ENCODE measurements around the gene BHMT.

BHMT gene

GRCh38 chr5:79075646-79076426 lies 35.8 kb upstream of the BHMT start:
- CTCF ChIA-PET, result no interaction called here

GRCh38 chr5:79076819-79077218 lies 34.8 kb upstream of the BHMT start:
- TF ChIP-seq L3MBTL2 (conservative IDR thresholded peaks at IDR 0.05) (no peak), ZNF384 (IDR thresholded peaks at IDR 0.05) (no peak), CTBP1 (IDR thresholded peaks at IDR 0.05; ENCODE audit: borderline replicate concordance) (no peak), SUZ12 (IDR thresholded peaks at IDR 0.05) (no peak), FOXA1 (IDR thresholded peaks at IDR 0.05) (no peak), FOXM1 (IDR thresholded peaks at IDR 0.05; ENCODE audit: borderline replicate concordance) (no peak)
- DNase-seq (ENCODE audit: extremely low spot score), result no peak
- POLR2A ChIA-PET, result no interaction called here
- CTCF ChIA-PET, result interaction anchor here (1.8 kb wide), 1 partner anchor 52 kb away, joined by 4 read pairs; no protein-coding TSS in a partner anchor

More at GRCh38 chr5:79075646-79076426, 35.8 kb upstream of the BHMT start:
- DNase-seq (ENCODE audit: extremely low spot score), result no peak
- TF ChIP-seq ARNT (IDR thresholded peaks at IDR 0.05) (no peak), BHLHE40 (IDR thresholded peaks at IDR 0.05; ENCODE audit: borderline replicate concordance) (no peak), TARDBP (IDR thresholded peaks at IDR 0.05) (no peak), FOXM1 (IDR thresholded peaks at IDR 0.05; ENCODE audit: borderline replicate concordance) (no peak), SP1 (IDR thresholded peaks at IDR 0.05) (no peak), HDGF (IDR thresholded peaks at IDR 0.05; ENCODE audit: borderline replicate concordance) (no peak), SUZ12 (IDR thresholded peaks at IDR 0.05) (no peak), FOXK2 (IDR thresholded peaks at IDR 0.05) (no peak), FOXA1 (IDR thresholded peaks at IDR 0.05) (no peak), NFRKB (IDR thresholded peaks at IDR 0.05) (no peak), ZNF384 (IDR thresholded peaks at IDR 0.05) (no peak), LEF1 (IDR thresholded peaks at IDR 0.05; ENCODE audit: borderline replicate concordance) (no peak), ELF4 (IDR thresholded peaks at IDR 0.05) (no peak), PKNOX1 (IDR thresholded peaks at IDR 0.05) (no peak)
- POLR2A ChIA-PET, result no interaction called here

GRCh38 chr5:79077680-79078365 lies 33.8 kb upstream of the BHMT start:
- POLR2A ChIA-PET, result no interaction called here
- TF ChIP-seq BHLHE40 (IDR thresholded peaks at IDR 0.05; ENCODE audit: borderline replicate concordance) (no peak), FOXM1 (IDR thresholded peaks at IDR 0.05; ENCODE audit: borderline replicate concordance) (no peak), NFRKB (IDR thresholded peaks at IDR 0.05) (no peak), SUZ12 (IDR thresholded peaks at IDR 0.05) (no peak), PKNOX1 (IDR thresholded peaks at IDR 0.05) (peak; percentile 22; the same call in 1 of the 2 replicates)
- no peak for DNase-seq (ENCODE audit: extremely low spot score)
- CTCF ChIA-PET, result interaction anchor here (1.8 kb wide), 1 partner anchor 53 kb away, joined by 4 read pairs; no protein-coding TSS in a partner anchor

- TF ChIP-seq FOXA1 (IDR thresholded peaks at IDR 0.05) (no peak), FOXM1 (IDR thresholded peaks at IDR 0.05; ENCODE audit: borderline replicate concordance) (no peak), TARDBP (IDR thresholded peaks at IDR 0.05) (no peak), BHLHE40 (IDR thresholded peaks at IDR 0.05; ENCODE audit: borderline replicate concordance) (no peak), HDGF (IDR thresholded peaks at IDR 0.05; ENCODE audit: borderline replicate concordance) (no peak), PKNOX1 (IDR thresholded peaks at IDR 0.05) (no peak), L3MBTL2 (conservative IDR thresholded peaks at IDR 0.05) (no peak), SP1 (IDR thresholded peaks at IDR 0.05) (no peak), CTBP1 (IDR thresholded peaks at IDR 0.05; ENCODE audit: borderline replicate concordance) (no peak), NFRKB (IDR thresholded peaks at IDR 0.05) (no peak), ZNF384 (IDR thresholded peaks at IDR 0.05) (no peak), ELF4 (IDR thresholded peaks at IDR 0.05) (no peak), FOXK2 (IDR thresholded peaks at IDR 0.05) (no peak), LEF1 (IDR thresholded peaks at IDR 0.05; ENCODE audit: borderline replicate concordance) (no peak)
- CTCF ChIA-PET, result no interaction called here
- POLR2A ChIA-PET, result no interaction called here
- no peak for DNase-seq (ENCODE audit: extremely low spot score)
Measured at GRCh38 chr5:79080804-79081203, 30.8 kb upstream of the BHMT start.

GRCh38 chr5:79081779-79082178 lies 29.8 kb upstream of the BHMT start:
- TF ChIP-seq SP1 (IDR thresholded peaks at IDR 0.05) (no peak), TARDBP (IDR thresholded peaks at IDR 0.05) (no peak), FOXA1 (IDR thresholded peaks at IDR 0.05) (no peak), SUZ12 (IDR thresholded peaks at IDR 0.05) (no peak), ZNF384 (IDR thresholded peaks at IDR 0.05) (no peak), PKNOX1 (IDR thresholded peaks at IDR 0.05) (no peak)
- DNase-seq (ENCODE audit: extremely low spot score), result no peak
- ChIA-PET POLR2A (no interaction called here), CTCF (interaction anchor here (0.8 to 1.0 kb wide), 2 partner anchors 56 to 61 kb away, joined by 3 read pairs; no protein-coding TSS in a partner anchor)

Measured in HEK293T (cell line).